SK-N-SH treated with all-trans-retinoic acid at 6 μM for 48 hours (cell line): Measurements from ENCODE around the gene LTBP1.
A peak's percentile ranks its signal among the peaks of the same experiment; 100 is the strongest.

Experiments
- ATAC-seq: fragments of 200-7000 bp; cut with Tn5 transposase; 3 replicates; pipeline ENCODE4 v1.9.1; 2020; ENCODE audit warnings: mild to moderate bottlenecking, moderate library complexity
- BACH2 ChIP-seq: fragments of 250-450 bp; sonication (Bioruptor Pico); IDR thresholded peaks from 2 replicates; pipeline ENCODE4 v1.9.0; 2021; ENCODE audit warnings: mild to moderate bottlenecking, borderline replicate concordance
- CREB5 ChIP-seq: fragments of 250-450 bp; sonication (Bioruptor Pico); IDR thresholded peaks from 2 replicates; pipeline ENCODE4 v1.5.1; 2020; ENCODE audit warnings: low read depth, mild to moderate bottlenecking, moderate library complexity
- CSDC2 ChIP-seq: fragments of 250-450 bp; sonication (Bioruptor Pico); IDR thresholded peaks from 2 replicates; pipeline ENCODE4 v1.5.0; 2020; ENCODE audit warnings: mild to moderate bottlenecking, moderate library complexity
- ESRRG ChIP-seq: fragments of 250-450 bp; sonication (Bioruptor Pico); IDR thresholded peaks from 2 replicates; pipeline ENCODE4 v1.6.1; 2021; ENCODE audit warnings: mild to moderate bottlenecking
- ISL1 ChIP-seq: fragments of 250-450 bp; sonication (Bioruptor Pico); IDR thresholded peaks from 2 replicates; pipeline ENCODE4 v2.1.2; 2022; ENCODE audit warnings: mild to moderate bottlenecking, moderate library complexity
- OSR1 ChIP-seq: fragments of 250-450 bp; sonication (Bioruptor Pico); IDR thresholded peaks from 2 replicates; pipeline ENCODE4 v1.8.0; 2022; ENCODE audit warnings: moderate library complexity, mild to moderate bottlenecking, inconsistent platforms
- PATZ1 ChIP-seq: fragments of 250-450 bp; sonication (Bioruptor Pico); IDR thresholded peaks from 2 replicates; pipeline ENCODE4 v1.8.0; 2020; ENCODE audit warnings: mild to moderate bottlenecking, moderate library complexity, borderline replicate concordance
- POU6F1 ChIP-seq: fragments of 250-450 bp; sonication (Bioruptor Pico); IDR thresholded peaks from 2 replicates; pipeline ENCODE4 v1.8.0; 2021; ENCODE audit warnings: low read depth, mild to moderate bottlenecking, moderate library complexity, borderline replicate concordance
- PPARA ChIP-seq: fragments of 250-450 bp; sonication (Bioruptor Pico); IDR thresholded peaks from 2 replicates; pipeline ENCODE4 v1.5.0; 2020; ENCODE audit warnings: mild to moderate bottlenecking, borderline replicate concordance
- SNAI2 ChIP-seq: fragments of 250-450 bp; sonication (Bioruptor Pico); IDR thresholded peaks from 2 replicates; pipeline ENCODE4 v1.5.0; 2020; ENCODE audit warnings: mild to moderate bottlenecking, moderate library complexity
- TCF4 ChIP-seq: fragments of 250-450 bp; sonication (Bioruptor Pico); IDR thresholded peaks from 2 replicates; pipeline ENCODE4 v1.8.0; 2021; ENCODE audit warnings: mild to moderate bottlenecking, moderate library complexity, borderline replicate concordance
- TOX ChIP-seq: fragments of 250-450 bp; sonication (Bioruptor Pico); IDR thresholded peaks from 2 replicates; pipeline ENCODE4 v1.8.0; 2021; ENCODE audit warnings: mild to moderate bottlenecking, moderate library complexity, borderline replicate concordance
- TSHZ2 ChIP-seq: fragments of 250-450 bp; sonication (Bioruptor Pico); IDR thresholded peaks from 2 replicates; pipeline ENCODE4 v1.5.0; 2020; ENCODE audit warnings: mild to moderate bottlenecking, moderate library complexity
- ZC3H10 ChIP-seq: fragments of 250-450 bp; sonication (Bioruptor Pico); IDR thresholded peaks from 2 replicates; pipeline ENCODE4 v1.5.1; 2021; ENCODE audit warnings: mild to moderate bottlenecking, moderate library complexity
- ZNF565 ChIP-seq: fragments of 450-650 bp; formaldehyde crosslinking; conservative IDR thresholded peaks from 2 replicates; pipeline ENCODE4 v1.5.0; 2020; ENCODE audit warnings: low read depth, mild to moderate bottlenecking, moderate library complexity
- ZNF70 ChIP-seq: fragments of 450-650 bp; formaldehyde crosslinking; IDR thresholded peaks from 2 replicates; pipeline ENCODE4 v1.5.0; 2020; ENCODE audit warnings: mild to moderate bottlenecking, moderate library complexity
- TF ChIP-seq, protein P1 (sequence below): fragments of 250-450 bp; sonication (Bioruptor Pico); IDR thresholded peaks from 2 replicates; pipeline ENCODE4 v1.5.1; 2021; ENCODE audit warnings: mild to moderate bottlenecking, moderate library complexity

LTBP1 gene

DNA sequence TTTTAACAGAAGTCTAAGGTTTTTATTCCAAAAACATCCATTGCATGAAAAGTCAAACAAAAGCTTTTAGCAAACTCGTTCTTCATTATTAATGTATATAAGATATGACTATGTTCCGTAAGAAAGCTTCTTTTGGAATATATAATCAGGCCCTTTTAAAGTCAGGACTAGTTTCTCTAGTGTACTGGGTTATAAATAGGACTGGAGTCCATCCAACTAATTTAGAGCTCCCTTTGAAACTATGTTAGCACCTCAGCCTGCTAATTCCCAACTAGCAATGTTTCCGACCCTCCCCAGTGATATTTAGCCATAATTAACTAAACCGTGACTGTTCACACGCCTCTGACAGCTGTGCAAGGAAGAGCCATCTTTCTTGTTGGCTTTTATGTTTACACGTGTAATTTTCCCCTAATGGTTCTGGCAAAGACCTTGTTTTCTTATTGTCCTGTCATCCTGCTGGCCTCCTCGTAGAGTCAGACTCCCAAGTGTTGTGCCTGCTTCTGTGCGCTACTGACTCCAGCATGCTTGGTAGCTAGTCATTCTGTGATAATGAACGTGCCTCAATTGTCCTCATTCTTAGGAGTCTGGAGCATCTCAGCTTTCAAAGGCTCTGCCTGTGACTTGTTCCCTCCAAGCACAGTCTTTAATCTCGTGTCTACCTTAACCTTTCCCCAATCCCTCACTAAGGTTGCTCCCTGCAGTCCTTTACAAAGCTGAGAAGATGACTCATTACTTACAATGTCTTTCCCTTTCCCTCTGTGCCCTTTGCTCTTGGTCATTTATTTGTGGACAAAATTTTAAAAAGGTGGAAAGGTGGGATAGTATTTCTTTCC lies 357.5 kb downstream of the LTBP1 start:
- ATAC-seq, result peak; percentile 34; the same call in 1 of the 3 replicates
- TF ChIP-seq PATZ1 (CRISPR knock-in tag), result no peak
- no peak for TF ChIP-seq SNAI2
- no peak for TF ChIP-seq BACH2 (CRISPR knock-in tag)
- no peak for TF ChIP-seq ZNF565 (CRISPR knock-in tag)
- no peak for TF ChIP-seq ZC3H10 (CRISPR knock-in tag)

DNA sequence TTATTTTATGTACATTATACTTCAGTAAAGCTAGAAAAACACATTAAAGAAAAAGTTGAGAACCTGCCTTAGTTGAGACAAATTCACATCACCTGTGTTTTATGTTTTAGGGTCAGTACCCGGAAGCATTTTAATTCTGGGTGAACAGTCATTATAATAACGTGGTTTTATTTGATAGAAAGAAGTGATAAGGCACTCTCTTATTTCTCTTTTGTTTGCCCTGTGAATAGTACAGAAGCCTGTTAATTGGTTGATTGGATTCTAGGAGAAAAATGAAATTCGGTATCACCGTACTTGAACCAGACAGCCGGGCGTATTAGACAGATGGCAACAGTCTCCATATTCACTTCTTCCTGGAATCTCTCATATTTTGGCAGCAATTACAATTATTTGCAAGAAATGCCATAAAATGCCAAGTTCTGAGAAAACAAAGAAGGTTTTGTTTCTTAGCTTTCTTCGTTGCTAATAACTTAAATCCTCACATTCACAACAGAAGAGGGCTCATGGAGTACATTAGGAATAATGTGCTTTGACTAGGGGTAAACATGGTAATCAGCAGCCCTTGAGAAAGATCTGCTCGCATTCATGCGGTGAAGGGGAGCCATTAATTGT lies 361.0 kb downstream of the LTBP1 start:
- no peak for ATAC-seq
- TF ChIP-seq ISL1 (CRISPR knock-in tag) (0 out of 2 replicates have a peak, but pooled peaks have one; percentile 11), BACH2 (CRISPR knock-in tag) (no peak), ESRRG (no peak), POU6F1 (CRISPR knock-in tag) (peak; percentile 58; the same call in 1 of the 2 replicates), TOX (peak; percentile 36; the same call in 1 of the 2 replicates), ZNF565 (CRISPR knock-in tag) (no peak), OSR1 (no peak), TCF4 (no peak), CSDC2 (CRISPR knock-in tag) (no peak), PPARA (no peak), CREB5 (CRISPR knock-in tag) (no peak), ZNF70 (CRISPR knock-in tag) (no peak)
- TF ChIP-seq, protein P1, sequence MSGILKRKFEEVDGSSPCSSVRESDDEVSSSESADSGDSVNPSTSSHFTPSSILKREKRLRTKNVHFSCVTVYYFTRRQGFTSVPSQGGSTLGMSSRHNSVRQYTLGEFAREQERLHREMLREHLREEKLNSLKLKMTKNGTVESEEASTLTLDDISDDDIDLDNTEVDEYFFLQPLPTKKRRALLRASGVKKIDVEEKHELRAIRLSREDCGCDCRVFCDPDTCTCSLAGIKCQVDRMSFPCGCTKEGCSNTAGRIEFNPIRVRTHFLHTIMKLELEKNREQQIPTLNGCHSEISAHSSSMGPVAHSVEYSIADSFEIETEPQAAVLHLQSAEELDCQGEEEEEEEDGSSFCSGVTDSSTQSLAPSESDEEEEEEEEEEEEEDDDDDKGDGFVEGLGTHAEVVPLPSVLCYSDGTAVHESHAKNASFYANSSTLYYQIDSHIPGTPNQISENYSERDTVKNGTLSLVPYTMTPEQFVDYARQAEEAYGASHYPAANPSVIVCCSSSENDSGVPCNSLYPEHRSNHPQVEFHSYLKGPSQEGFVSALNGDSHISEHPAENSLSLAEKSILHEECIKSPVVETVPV, result no peak

- ATAC-seq, result peak; percentile 67
- no peak for TF ChIP-seq CSDC2 (CRISPR knock-in tag)
Observed at GRCh38 chr2:33312355-33312754, 365.6 kb downstream of the LTBP1 start.

- no peak for ATAC-seq
- TF ChIP-seq ISL1 (CRISPR knock-in tag) (peak; percentile 21; the same call in 1 of the 2 replicates), TSHZ2 (no peak)
Observed at GRCh38 chr2:33313039-33313438, 366.3 kb downstream of the LTBP1 start.
